ENCODE data around the gene PKN3.
"Not testable (repeated sequence)": the region's sequence is repeated elsewhere in the genome, so short reads cannot be mapped to it uniquely, and the experiment has no call there.

Gene PKN3

GRCh38 chr9:128702445-128702948, at the start of gene PKN3:
TSS of gene PKN3 (plus strand) at chr9:128702503. CDS start at chr9:128702916, 413 bp downstream.
- DNase-seq (ENCODE audit: low spot score), result peak; percentile 93

GRCh38 chr9:128653908-128654307, 48.4 kb upstream of the PKN3 start:
- no peak for DNase-seq (ENCODE audit: low spot score)

DNA sequence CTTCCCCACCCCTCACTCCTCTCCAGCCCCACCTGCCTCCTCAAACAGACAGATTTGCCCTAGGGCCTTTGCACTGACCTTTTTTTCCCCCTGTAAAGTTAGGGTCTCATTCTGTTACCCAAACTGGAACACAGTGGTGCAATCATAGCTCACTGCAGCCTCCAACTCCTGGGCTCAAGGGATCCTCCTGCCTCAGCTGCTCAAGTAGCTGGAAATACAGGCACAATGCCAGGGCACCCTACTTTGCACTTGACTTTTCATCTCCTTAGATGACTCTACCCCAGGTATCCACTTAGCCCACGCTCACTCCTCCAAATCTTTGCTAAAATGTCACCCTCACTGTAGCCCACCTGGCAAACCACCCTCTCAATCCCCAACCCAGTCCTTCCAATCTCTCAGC, 47.8 kb upstream of the PKN3 start:
- no peak for DNase-seq (ENCODE audit: low spot score)

DNA sequence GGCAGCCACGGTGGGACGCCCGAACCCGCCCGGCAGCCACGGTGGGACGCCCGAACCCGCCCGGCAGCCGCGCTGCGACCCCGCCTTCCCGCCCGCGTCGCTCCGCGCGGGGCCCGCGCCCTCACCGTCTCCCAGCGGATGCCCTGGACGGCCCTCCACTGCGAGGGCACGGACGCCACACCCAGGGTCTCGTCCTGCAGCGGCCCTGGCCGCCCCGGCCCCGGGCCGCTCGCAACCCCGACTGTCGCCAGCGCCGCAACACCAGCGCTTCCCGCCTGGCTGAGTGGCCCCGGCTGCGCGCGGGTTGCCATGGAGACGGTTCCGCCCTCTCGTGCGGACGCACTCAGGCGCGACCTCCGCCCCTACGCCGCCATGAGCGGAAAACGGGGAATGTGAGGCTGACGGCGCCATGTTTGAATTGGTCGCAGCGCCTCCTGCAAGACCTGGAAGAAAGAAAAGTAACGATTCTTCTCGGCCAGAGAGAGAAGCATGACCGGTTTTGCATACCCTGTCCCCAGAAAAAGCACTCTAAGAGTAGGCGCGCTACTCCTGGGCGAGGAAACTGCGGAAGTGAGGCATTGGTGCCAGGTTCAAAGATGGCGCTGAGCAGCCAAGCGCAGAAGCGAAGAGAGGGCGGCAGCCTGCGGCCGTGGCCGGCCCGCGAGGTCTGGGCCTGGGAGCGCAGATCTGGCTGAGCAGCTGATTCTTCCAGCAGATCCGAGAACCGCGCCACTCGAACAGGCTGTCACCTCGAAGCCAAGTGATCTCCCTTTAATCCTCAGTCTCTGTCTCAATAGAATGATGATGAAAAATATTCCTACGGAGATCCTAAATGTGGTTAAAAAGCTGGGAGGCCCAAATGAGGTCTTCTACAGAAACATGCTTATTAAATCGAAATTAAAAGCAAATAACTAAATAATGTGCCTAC, 45.6 kb upstream of the PKN3 start, which contains the start of gene DYNC2I2:
TSS of gene DYNC2I2 (minus strand) at position 432 of the 928 bp plus-strand sequence. CDS start at position 311, 121 bp downstream.
- peak; percentile 95 for DNase-seq (ENCODE audit: low spot score)

- DNase-seq (ENCODE audit: low spot score), result no peak
These were observed 45.0 kb upstream of the PKN3 start for GRCh38 chr9:128657344-128657704.

DNA sequence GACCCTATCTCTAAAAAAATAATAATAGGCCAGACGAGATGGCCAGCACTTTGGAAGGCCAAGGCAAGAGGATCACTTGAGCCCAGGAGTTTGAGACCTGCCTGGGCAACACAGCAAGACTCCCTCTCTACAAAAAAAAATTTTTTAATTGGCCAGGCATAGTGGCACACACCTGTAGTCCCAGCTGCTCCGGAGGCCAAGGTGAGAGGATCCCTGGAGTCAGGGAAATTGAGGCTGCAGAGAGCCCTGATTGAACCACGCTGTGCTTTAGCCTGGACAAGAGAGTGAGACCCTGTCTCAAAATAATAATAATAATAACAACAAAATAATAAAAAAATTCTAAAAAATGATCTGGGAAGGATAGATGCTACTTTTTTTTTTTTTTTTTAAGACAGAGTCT, 44.5 kb upstream of the PKN3 start:
- DNase-seq (ENCODE audit: low spot score), result no peak

DNA sequence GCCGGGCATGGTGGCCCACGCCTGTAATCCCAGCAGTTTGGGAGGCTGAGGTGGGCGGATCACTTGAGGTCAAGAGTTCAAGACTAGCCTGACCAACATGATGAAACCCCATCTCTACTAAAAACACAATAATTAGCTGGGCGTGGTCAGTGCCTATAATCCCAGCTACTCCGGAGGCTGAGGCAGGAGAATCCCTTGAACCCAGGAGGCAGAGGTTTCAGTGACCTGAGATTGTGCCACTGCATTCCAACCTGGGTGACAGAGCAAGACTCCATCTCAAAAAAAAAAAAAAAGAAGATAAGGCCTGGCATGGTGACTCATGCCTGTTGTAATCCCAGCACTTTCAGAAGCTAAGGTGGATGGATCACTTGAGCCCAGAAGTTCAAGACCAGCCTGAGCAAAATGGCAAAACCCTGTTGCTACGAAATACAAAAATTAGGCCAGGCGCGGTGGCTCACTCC, 35.8 kb upstream of the PKN3 start:
- not testable (repeated sequence) for DNase-seq (ENCODE audit: low spot score)

GRCh38 chr9:128669786-128670185, 32.5 kb upstream of the PKN3 start:
- DNase-seq (ENCODE audit: low spot score), result no peak

DNA sequence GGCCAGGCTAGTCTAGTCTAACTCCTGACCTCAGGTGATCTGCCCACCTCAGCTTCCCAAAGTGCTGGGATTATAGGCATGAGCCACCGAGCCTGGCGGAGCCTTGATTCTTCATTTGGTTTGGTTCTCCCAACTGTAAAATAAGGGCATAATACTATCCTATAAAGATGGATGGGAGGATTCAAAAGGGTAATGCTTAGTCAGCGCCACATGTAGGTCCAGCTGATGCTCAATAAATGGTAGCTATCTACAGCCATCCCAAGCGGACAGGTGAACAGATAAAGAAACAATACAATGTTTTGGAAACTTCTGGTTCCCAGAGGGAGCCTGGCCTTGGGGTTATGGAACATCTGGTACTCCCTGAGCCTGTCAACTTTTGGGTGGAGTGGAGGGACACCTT, 26.9 kb upstream of the PKN3 start:
- no peak for DNase-seq (ENCODE audit: low spot score)

DNA sequence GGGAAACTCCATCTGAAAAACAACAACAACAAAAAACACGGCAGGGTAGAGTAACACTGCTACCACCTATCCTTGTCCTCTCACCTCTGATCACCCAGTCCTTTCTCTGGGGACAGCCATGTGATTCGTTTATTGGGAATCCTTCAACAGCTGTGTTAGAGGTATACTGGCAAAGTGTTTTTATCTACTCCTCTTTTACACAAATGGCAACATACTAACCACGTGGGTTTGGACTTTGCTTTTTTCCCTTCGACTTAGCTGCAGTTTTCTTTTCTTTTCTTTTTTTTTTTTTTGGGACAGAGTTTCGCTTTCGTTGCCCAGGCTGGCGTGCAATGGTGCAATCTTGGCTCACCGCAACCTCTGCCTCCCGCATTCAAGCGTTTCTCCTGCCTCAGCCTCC, 24.5 kb upstream of the PKN3 start:
- no peak for DNase-seq (ENCODE audit: low spot score)

GRCh38 chr9:128683340-128684064, 18.8 kb upstream of the PKN3 start:
- DNase-seq (ENCODE audit: low spot score), result no peak

GRCh38 chr9:128684065-128684324, 18.3 kb upstream of the PKN3 start:
- DNase-seq (ENCODE audit: low spot score), result no peak

DNA sequence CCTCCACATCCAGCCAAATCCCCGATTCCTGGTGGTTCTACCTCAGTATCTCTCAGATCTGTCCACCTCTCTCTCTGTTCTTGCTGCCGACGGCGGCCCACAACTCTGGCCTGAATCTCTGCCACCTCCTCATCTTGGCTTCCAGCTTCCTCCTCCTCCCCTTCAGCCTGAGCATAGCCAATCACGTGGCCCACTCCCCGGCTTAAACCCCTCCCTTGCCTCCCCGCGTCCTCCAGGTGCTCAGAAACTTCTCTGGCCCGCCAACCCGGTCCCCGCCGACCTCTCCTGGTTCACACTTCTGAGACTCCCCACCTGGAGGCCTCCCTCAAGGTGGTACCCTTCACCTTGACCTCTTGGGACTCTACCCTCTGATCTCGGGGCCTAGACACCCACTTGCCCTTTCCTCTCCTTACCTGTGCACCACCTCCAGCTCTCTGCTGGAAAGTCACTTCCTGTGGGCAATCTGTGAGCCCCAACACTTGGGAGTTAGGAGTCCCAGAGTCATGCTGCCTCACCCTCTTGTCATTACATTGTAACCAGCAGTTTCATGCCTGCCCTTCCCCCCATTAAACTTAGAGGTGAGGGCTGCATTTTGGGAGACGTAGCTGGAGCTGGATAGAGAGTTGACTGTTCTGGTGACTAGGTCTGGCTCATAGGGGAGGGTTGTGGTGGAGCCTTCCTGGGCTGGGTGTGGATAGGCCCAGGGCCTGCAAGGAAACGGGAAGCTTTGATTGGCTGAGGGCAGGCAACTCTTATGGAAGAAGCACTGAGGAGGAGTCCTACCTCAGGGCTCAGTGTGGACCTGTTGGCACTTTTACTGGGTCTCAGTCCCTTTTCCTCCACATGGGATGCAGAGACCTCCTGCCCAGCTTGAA, 17.7 kb upstream of the PKN3 start:
- peak; percentile 80 for DNase-seq (ENCODE audit: low spot score)

- DNase-seq (ENCODE audit: low spot score), result no peak
These were observed 16.4 kb upstream of the PKN3 start for GRCh38 chr9:128685636-128686489.

- DNase-seq (ENCODE audit: low spot score), result no peak
These were observed 14.8 kb upstream of the PKN3 start for GRCh38 chr9:128687453-128687852.

DNA sequence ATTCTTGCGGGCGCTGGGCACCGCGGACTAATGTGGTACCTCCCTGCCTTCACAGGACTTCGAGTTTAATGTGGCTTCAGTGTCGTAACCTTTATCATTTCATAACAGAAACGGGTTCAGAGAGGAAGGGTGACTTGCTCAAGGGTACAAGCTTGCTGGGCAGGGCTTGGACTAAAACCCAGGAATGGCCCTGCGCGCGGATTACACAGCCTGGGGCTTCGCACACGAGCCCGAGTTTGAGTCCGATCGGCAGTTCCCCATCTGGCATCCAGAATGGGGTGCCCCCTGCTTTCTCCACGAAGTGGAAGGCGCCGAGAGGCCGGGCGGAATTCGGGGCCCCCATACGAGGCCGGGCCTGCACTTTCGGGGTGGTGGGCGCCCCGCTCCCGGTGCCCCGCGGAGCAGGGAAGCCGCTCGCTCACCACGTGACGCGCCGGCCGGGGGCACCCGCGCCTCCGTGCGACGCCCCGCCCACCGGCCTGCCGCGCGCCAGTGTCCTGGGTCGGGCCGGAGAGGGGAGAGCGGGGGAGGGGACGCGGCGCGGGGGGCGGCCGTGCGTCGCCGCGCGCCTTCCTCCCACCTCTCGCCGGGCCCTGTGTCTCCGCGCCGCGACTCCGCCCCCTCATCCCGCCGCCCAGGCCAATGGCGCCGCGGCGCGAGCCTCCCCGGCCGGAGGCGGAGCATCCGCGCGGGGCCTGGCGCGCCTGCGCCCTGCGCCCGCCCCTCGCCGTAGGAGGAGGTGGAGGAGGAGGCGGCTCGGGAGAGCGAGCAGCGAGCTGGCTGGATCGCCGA, 13.6 kb upstream of the PKN3 start, which contains the start of gene SET:
TSS of gene SET (plus strand) at position 722 of the 792 bp plus-strand sequence. CDS start 361 bp downstream, outside the sequence.
- peak; percentile 99 for DNase-seq (ENCODE audit: low spot score)

- DNase-seq (ENCODE audit: low spot score), result no peak
These were observed 13.0 kb upstream of the PKN3 start for GRCh38 chr9:128689293-128689774.

DNA sequence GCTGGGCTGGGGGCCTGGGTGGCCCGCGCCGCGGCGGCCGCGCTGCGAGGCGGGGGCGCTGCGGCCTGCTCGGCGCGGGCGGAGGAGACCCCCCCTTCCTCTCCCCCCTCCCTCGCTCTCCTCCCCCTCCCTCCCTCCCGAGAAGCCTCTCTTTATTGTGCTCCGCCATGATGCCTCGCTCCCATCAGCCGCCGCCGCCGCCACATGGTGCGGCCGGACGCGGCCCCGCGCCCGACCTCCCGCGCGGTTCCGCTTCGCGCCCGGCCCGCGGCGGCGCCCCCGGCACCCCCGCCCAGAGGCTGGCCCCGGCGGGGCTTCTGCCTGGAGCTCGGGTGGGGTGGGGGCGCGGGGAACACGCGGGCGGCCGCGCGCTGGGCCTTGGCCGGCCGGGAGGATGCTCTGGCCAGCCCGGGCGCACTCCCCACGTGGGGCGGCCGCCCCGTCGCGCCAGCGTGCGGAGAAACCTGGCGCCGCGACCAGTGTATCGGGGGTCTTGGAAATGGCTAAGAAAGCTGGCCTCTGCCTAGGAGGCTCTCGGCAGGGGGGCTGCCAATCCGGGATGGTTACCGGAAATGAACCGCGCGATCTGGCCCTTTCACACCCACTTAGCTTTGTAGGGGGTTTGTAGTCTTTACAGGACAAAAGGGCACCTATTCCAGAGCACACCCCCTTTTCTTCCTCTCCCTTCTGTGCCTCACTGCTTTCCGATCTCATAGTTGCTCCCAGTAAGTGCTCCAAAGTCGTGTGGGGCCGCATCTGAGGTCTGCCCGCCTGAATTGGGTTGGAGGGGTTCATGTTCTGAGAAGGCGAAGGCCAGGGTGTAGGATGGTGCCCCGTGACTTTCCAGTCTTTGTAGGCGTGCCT, 12.3 kb upstream of the PKN3 start:
- DNase-seq (ENCODE audit: low spot score), result peak; percentile 84

- no peak for DNase-seq (ENCODE audit: low spot score)
These were observed 11.6 kb upstream of the PKN3 start for GRCh38 chr9:128690684-128691034.
